K562 (cell line): ENCODE measurements around the gene SLPI. TPM values are rescaled to one million over a fixed set of nuclear protein-coding genes. Genes with fewer than 3 reads are reported as not detected.

ENCODE experiments used
- ATAC-seq: fragments of 200-7000 bp; cut with Tn5 transposase; 3 replicates; pipeline ENCODE4 v1.9.1; 2020; ENCODE audit warnings: moderate library complexity
- BruUV-seq: library from RNA; stranded (reverse); fragments of 400-500 nt; replicated peaks from 2 replicates; lab custom pipeline; 2021; lab: Mats Ljungman, UMichigan
- CTCF ChIA-PET: fragments of 300-600 bp; formaldehyde crosslinking; extraction: SDS; loops from one replicate; lab custom pipeline; 2021; ENCODE audit warnings: low intra/inter-chr PET ratio; lab: Yijun Ruan, JAX
- POLR2A ChIA-PET: fragments of 300-600, 350-650 bp; sonication (Branson Sonifier 250); formaldehyde crosslinking; extraction: SDS; loops from one replicate; lab custom pipeline; 2021; ENCODE audit warnings: antibody characterized with exemption, inconsistent platforms; lab: Yijun Ruan, JAX
- DNase-seq, 4 experiments: peaks; one replicate each; pipeline versions ENCODE4 v3.0.0 to v3.0.0-alpha.2; 2011 to 2018; ENCODE audit warnings: low spot score in 3 of 4, mixed read lengths in 3 of 4; ENCODE audit errors: extremely low read depth in 1 of 4
- FAIRE-seq: peaks from 2 replicates; lab custom pipeline; 2011; peaks lifted over from hg19 to GRCh38; lab: Jason Lieb, UNC
- H2AFZ ChIP-seq: 2 replicates; pipeline ENCODE4 v1.6.0; 2011; ENCODE audit warnings: low read depth, low read length, control low read depth, inconsistent platforms
- H3K27ac ChIP-seq: fragments of 200-600 bp; 3 replicates; pipeline ENCODE4 v1.8.0; 2011; ENCODE audit warnings: low read depth, mild to moderate bottlenecking, control low read depth, inconsistent platforms, low read length, moderate library complexity, mixed read lengths; ENCODE audit errors: extremely low read depth
- H3K27me3 ChIP-seq, 2 experiments: fragments of 300-600 bp in 1 of 2; 2 replicates in 1 of 2; 3 replicates in 1 of 2; pipeline versions ENCODE4 v1.6.0 to v1.8.0; 2011; ENCODE audit warnings: inconsistent platforms in 2 of 2, low read length in 2 of 2, mild to moderate bottlenecking in 1 of 2, mixed read lengths in 1 of 2, moderate library complexity in 1 of 2; ENCODE audit not compliant: control insufficient read depth in 2 of 2, insufficient read depth in 2 of 2
- H3K36me3 ChIP-seq: fragments of 300-600 bp; 3 replicates; pipeline ENCODE4 v1.8.0; 2011; ENCODE audit warnings: mild to moderate bottlenecking, low read length, inconsistent platforms; ENCODE audit not compliant: control insufficient read depth, insufficient read depth
- H3K4me1 ChIP-seq, 2 experiments: fragments of 200-600 bp in 1 of 2; replicated peaks in 1 of 2; 2 replicates in 1 of 2; 3 replicates in 1 of 2; pipeline versions ENCODE4 v1.5.1 to v1.8.0; 2011; ENCODE audit warnings: inconsistent platforms in 2 of 2, low read length in 2 of 2, mild to moderate bottlenecking in 1 of 2, mixed read lengths in 1 of 2, moderate library complexity in 1 of 2; ENCODE audit not compliant: control insufficient read depth in 2 of 2, insufficient read depth in 2 of 2
- H3K4me2 ChIP-seq: 2 replicates; pipeline ENCODE4 v1.6.1; 2011; ENCODE audit warnings: low read length, control low read depth, inconsistent platforms, mixed read lengths; ENCODE audit not compliant: insufficient read depth
- H3K4me3 ChIP-seq: fragments of 200-600 bp; sonication (generic), shearing (Covaris generic); 2 replicates; pipeline ENCODE4 v1.5.1; 2016; ENCODE audit warnings: control low read depth, inconsistent platforms
- H3K79me2 ChIP-seq: fragments of 200-600 bp; 3 replicates; pipeline ENCODE4 v1.8.0; 2011; ENCODE audit warnings: low read length, inconsistent platforms; ENCODE audit not compliant: control insufficient read depth, insufficient read depth
- H3K9ac ChIP-seq, 2 experiments: 2 replicates each; pipeline versions ENCODE4 v1.6.0 to v1.6.1; 2011; ENCODE audit warnings: low read depth in 2 of 2, low read length in 2 of 2, control low read depth in 1 of 2, inconsistent platforms in 1 of 2, mild to moderate bottlenecking in 1 of 2, mixed read lengths in 1 of 2; ENCODE audit not compliant: insufficient read depth in 1 of 2
- H3K9me1 ChIP-seq: one replicate; pipeline ENCODE4 v1.6.0; 2011; ENCODE audit warnings: inconsistent platforms, mild to moderate bottlenecking, low read length, moderate library complexity; ENCODE audit not compliant: control insufficient read depth, insufficient read depth
- H3K9me3 ChIP-seq: replicated peaks from 2 replicates; pipeline ENCODE4 v1.5.1; 2011; ENCODE audit warnings: low read depth, low read length, inconsistent platforms; ENCODE audit not compliant: control insufficient read depth, insufficient read depth
- H4K20me1 ChIP-seq: replicated peaks from 2 replicates; pipeline ENCODE4 v1.6.1; 2011; ENCODE audit warnings: low read length, inconsistent platforms, mixed read lengths; ENCODE audit not compliant: control insufficient read depth, insufficient read depth
- EP300 ChIP-seq: IDR thresholded peaks from 2 replicates; pipeline ENCODE4 v1.6.1; 2012; ENCODE audit warnings: low read length, improper control_type of control experiment
- MTA3 ChIP-seq: fragments of 450-650 bp; formaldehyde crosslinking; IDR thresholded peaks from 2 replicates; pipeline ENCODE4 v1.6.1; 2017; ENCODE audit warnings: mild to moderate bottlenecking, borderline replicate concordance
- SMC3 ChIP-seq: conservative IDR thresholded peaks from 2 replicates; pipeline ENCODE4 v1.6.1; 2011; ENCODE audit warnings: low read depth, low read length, improper control_type of control experiment; ENCODE audit not compliant: insufficient read depth
- ZKSCAN1 ChIP-seq: fragments of 150-350 bp; IDR thresholded peaks from 2 replicates; pipeline ENCODE4 v1.6.1; 2016; ENCODE audit warnings: low read depth, low read length
- ZNF253 ChIP-seq: fragments of 250-450 bp; sonication (Bioruptor Pico); conservative IDR thresholded peaks from 2 replicates; pipeline ENCODE4 v1.6.1; 2021; ENCODE audit warnings: mild to moderate bottlenecking
- ZNF263 ChIP-seq: sonication (generic); formaldehyde crosslinking; IDR thresholded peaks from 2 replicates; pipeline ENCODE4 v1.8.0; 2022; ENCODE audit warnings: mild to moderate bottlenecking, missing genetic modification reagents, borderline replicate concordance
- WGBS: fragments of 100-300 bp; shearing (Covaris generic); methylation state at CpG from one replicate; pipeline ENCODE4 v1.1.6; 2016; ENCODE audit warnings: low coverage, mixed read lengths; ENCODE audit not compliant: insufficient coverage; ENCODE audit errors: missing lambda C conversion rate; 5-methylcytosine and 5-hydroxymethylcytosine counted together
- in situ Hi-C: fragments of 300-500 bp; cut with MboI; formaldehyde crosslinking; loops from 4 replicates; pipeline ENCODE4 v1.15.0; 2018; ENCODE audit warnings: inconsistent platforms, mixed read lengths
- intact Hi-C: fragments of 100-400 bp; cut with micrococcal nuclease; formaldehyde crosslinking; loops from 2 replicates; pipeline ENCODE4 v1.14.2; 2022
- polyA plus RNA-seq, 8 experiments: library from polyadenylated mRNA; depleted of rRNA in 4 of 8; stranded (reverse) in 5 of 8; unstranded in 3 of 8; fragments of >200 nt; fragmentation: Nextera tagmentation in 2 of 8; fragmentation: Illumina TruSeq in 1 of 8; extraction: Ambion mirVana in 2 of 8; extraction: Trizol in 1 of 8; gene quantifications; 2 replicates each; pipeline versions ENCODE4 v1.2.1 to v1.2.3, GENCODE V29; 2011 to 2014; ENCODE audit warnings: inconsistent platforms in 1 of 8, missing spikeins in 1 of 8
- total RNA-seq, 7 experiments: library from RNA; depleted of rRNA in 6 of 7; stranded (reverse); fragments of >200 nt in 6 of 7; fragmentation: Illumina TruSeq in 2 of 7; extraction: Trizol in 2 of 7; gene quantifications; 2 replicates each; pipeline versions ENCODE4 v1.2.1 to v1.2.3, GENCODE V29; 2011 to 2021; ENCODE audit warnings: low replicate concordance in 1 of 7
- TF ChIP-seq, protein P1 (sequence below): fragments of 200-800 bp; sonication (Bioruptor generic); IDR thresholded peaks from 2 replicates; pipeline ENCODE4 v1.6.1; 2017; ENCODE audit warnings: missing genetic modification characterization, missing compliant biosample characterization
- TF ChIP-seq, protein P2 (sequence below), 2 experiments: IDR thresholded peaks; 2 replicates each; pipeline ENCODE4 v1.6.1; 2012; ENCODE audit warnings: improper control_type of control experiment in 2 of 2, low read depth in 2 of 2, low read length in 2 of 2, borderline replicate concordance in 1 of 2
- TF ChIP-seq, protein P3 (sequence below): sonication (generic); formaldehyde crosslinking; IDR thresholded peaks from 2 replicates; pipeline ENCODE4 v1.4.0; 2020; ENCODE audit warnings: mild to moderate bottlenecking, missing genetic modification reagents
- TF ChIP-seq, protein P4 (sequence below): IDR thresholded peaks from 2 replicates; pipeline ENCODE4 v1.6.1; 2016; ENCODE audit warnings: missing genetic modification characterization, missing compliant biosample characterization
- TF ChIP-seq, protein P5 (sequence below): fragments of 250-450 bp; sonication (Bioruptor Pico); IDR thresholded peaks from 2 replicates; pipeline ENCODE4 v1.8.0; 2022; ENCODE audit warnings: moderate library complexity, mild to moderate bottlenecking, inconsistent platforms
- TF ChIP-seq, protein P6 (sequence below): fragments of 250-450 bp; sonication (Bioruptor Pico); IDR thresholded peaks from 2 replicates; pipeline ENCODE4 v1.9.0; 2021; ENCODE audit warnings: mild to moderate bottlenecking

Gene SLPI
- total and polyA plus RNA-seq, 9 of the 15 experiments (the other 6 are each of a cell fraction or from before 2014, with no cell fraction given), result 0.78 TPM; not detected in 8

DNA sequence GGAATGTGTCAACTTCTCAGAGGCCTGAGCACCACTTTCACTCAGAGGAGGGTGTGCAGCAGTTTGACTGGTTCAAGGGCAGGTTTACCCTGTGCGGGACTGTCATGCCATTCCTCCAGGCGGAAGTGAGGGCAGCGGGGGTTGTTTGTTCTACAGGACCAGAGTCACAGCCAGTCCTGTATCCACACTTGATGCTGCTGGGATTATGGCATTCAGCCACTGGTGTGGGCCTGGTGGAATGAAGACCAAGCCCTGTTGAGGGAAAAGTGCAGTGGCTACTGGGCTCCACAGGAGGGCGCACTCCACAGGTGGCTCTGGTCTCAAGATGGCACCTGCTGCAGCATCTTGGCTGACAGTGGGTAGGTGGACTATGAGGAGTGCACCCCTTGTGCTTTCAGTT lies 18.4 kb downstream of the SLPI start:
- DNase-seq (peak; percentile 13 to 32 (median 21)), ATAC-seq (peak; percentile 68), FAIRE-seq (peak; percentile 46)
- in situ Hi-C loops, result no loop called here
- no peak overlapping the region for H2AFZ ChIP-seq
- no peak overlapping the region for H3K9ac ChIP-seq
- no TSS peak for BruUV-seq
- intact Hi-C loops, result loop anchor here (5.0 kb wide), 1 partner anchor 56 kb away; no protein-coding TSS in a partner anchor
- no peaks in the 10 kb centered on the region for H3K79me2 ChIP-seq
- H3K27me3 ChIP-seq, result peaks cover 0 to 3% of the 10 kb centered on the region in 2 experiments; a peak in 1 of 5 replicates
- no peaks in the 10 kb centered on the region for H3K9me3 ChIP-seq
- H3K4me1 ChIP-seq, result no peaks in the 10 kb centered on the region
- H3K4me3 ChIP-seq, result no peak overlapping the region
- H3K4me2 ChIP-seq, result no peak overlapping the region
- H3K36me3 ChIP-seq, result no peaks in the 10 kb centered on the region
- ChIA-PET CTCF (no interaction called here), POLR2A (no interaction called here)
- no peak overlapping the region for H3K27ac ChIP-seq
- WGBS, result 0% methylated on average over 4 of the region's 4 CpGs
- no peaks in the 10 kb centered on the region for H4K20me1 ChIP-seq
- H3K9me1 ChIP-seq, result no peaks in the 10 kb centered on the region
- TF ChIP-seq, protein P1, sequence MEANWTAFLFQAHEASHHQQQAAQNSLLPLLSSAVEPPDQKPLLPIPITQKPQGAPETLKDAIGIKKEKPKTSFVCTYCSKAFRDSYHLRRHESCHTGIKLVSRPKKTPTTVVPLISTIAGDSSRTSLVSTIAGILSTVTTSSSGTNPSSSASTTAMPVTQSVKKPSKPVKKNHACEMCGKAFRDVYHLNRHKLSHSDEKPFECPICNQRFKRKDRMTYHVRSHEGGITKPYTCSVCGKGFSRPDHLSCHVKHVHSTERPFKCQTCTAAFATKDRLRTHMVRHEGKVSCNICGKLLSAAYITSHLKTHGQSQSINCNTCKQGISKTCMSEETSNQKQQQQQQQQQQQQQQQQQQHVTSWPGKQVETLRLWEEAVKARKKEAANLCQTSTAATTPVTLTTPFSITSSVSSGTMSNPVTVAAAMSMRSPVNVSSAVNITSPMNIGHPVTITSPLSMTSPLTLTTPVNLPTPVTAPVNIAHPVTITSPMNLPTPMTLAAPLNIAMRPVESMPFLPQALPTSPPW (CRISPR knock-in tag), result no peak
- TF ChIP-seq ZNF263 (CRISPR knock-in tag) (no peak), SMC3 (peak; percentile 30; the same call in 1 of the 2 replicates), EP300 (no peak), MTA3 (no peak), ZNF253 (CRISPR knock-in tag) (no peak), ZKSCAN1 (no peak)
- TF ChIP-seq, protein P2, sequence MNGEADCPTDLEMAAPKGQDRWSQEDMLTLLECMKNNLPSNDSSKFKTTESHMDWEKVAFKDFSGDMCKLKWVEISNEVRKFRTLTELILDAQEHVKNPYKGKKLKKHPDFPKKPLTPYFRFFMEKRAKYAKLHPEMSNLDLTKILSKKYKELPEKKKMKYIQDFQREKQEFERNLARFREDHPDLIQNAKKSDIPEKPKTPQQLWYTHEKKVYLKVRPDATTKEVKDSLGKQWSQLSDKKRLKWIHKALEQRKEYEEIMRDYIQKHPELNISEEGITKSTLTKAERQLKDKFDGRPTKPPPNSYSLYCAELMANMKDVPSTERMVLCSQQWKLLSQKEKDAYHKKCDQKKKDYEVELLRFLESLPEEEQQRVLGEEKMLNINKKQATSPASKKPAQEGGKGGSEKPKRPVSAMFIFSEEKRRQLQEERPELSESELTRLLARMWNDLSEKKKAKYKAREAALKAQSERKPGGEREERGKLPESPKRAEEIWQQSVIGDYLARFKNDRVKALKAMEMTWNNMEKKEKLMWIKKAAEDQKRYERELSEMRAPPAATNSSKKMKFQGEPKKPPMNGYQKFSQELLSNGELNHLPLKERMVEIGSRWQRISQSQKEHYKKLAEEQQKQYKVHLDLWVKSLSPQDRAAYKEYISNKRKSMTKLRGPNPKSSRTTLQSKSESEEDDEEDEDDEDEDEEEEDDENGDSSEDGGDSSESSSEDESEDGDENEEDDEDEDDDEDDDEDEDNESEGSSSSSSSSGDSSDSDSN (IDR thresholded peaks at IDR 0.05; ENCODE audit: borderline replicate concordance in 1 of 2, low read depth in 2 of 2, low read length in 2 of 2), result no peak
- TF ChIP-seq, protein P3, sequence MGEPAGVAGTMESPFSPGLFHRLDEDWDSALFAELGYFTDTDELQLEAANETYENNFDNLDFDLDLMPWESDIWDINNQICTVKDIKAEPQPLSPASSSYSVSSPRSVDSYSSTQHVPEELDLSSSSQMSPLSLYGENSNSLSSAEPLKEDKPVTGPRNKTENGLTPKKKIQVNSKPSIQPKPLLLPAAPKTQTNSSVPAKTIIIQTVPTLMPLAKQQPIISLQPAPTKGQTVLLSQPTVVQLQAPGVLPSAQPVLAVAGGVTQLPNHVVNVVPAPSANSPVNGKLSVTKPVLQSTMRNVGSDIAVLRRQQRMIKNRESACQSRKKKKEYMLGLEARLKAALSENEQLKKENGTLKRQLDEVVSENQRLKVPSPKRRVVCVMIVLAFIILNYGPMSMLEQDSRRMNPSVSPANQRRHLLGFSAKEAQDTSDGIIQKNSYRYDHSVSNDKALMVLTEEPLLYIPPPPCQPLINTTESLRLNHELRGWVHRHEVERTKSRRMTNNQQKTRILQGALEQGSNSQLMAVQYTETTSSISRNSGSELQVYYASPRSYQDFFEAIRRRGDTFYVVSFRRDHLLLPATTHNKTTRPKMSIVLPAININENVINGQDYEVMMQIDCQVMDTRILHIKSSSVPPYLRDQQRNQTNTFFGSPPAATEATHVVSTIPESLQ, result no peak
- TF ChIP-seq, protein P4, sequence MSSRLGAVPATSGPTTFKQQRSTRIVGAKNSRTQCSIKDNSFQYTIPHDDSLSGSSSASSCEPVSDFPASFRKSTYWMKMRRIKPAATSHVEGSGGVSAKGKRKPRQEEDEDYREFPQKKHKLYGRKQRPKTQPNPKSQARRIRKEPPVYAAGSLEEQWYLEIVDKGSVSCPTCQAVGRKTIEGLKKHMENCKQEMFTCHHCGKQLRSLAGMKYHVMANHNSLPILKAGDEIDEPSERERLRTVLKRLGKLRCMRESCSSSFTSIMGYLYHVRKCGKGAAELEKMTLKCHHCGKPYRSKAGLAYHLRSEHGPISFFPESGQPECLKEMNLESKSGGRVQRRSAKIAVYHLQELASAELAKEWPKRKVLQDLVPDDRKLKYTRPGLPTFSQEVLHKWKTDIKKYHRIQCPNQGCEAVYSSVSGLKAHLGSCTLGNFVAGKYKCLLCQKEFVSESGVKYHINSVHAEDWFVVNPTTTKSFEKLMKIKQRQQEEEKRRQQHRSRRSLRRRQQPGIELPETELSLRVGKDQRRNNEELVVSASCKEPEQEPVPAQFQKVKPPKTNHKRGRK, result no peak
- TF ChIP-seq, protein P5, sequence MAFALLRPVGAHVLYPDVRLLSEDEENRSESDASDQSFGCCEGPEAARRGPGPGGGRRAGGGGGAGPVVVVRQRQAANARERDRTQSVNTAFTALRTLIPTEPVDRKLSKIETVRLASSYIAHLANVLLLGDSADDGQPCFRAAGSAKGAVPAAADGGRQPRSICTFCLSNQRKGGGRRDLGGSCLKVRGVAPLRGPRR (CRISPR knock-in tag), result no peak
- TF ChIP-seq, protein P6, sequence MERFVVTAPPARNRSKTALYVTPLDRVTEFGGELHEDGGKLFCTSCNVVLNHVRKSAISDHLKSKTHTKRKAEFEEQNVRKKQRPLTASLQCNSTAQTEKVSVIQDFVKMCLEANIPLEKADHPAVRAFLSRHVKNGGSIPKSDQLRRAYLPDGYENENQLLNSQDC (CRISPR knock-in tag), result no peak
